B cell (primary cell): ENCODE results near the gene SACM1L.

Experiments used
- CTCF ChIP-seq: fragments of 200-600 bp; IDR thresholded peaks from one replicate; pipeline ENCODE4 v1.8.0; 2022; ENCODE audit warnings: antibody characterized with exemption, mild to moderate bottlenecking
- EZH2 ChIP-seq: IDR thresholded peaks from 2 replicates; pipeline ENCODE4 v1.6.1; 2012; ENCODE audit warnings: borderline replicate concordance, low read depth, mild to moderate bottlenecking, moderate library complexity, low read length; ENCODE audit not compliant: insufficient read depth, poor library complexity, severe bottlenecking

- TF ChIP-seq CTCF (no peak), EZH2 (no peak)
These were observed 89.6 kb downstream of the SACM1L start for GRCh38 chr3:45778761-45779201.
